HG03135 (cell line): ENCODE measurements around the gene APRT.
"Not testable (repeated sequence)": the region's sequence is repeated elsewhere in the genome, so short reads cannot be mapped to it uniquely, and the experiment has no call there.

Experiments
- ATAC-seq: cut with Tn5 transposase; IDR thresholded peaks from one replicate; pipeline ENCODE4 v1.9.1; 2021; ENCODE audit warnings: mild to moderate bottlenecking, moderate library complexity; ENCODE audit not compliant: unreplicated experiment

The APRT gene

DNA sequence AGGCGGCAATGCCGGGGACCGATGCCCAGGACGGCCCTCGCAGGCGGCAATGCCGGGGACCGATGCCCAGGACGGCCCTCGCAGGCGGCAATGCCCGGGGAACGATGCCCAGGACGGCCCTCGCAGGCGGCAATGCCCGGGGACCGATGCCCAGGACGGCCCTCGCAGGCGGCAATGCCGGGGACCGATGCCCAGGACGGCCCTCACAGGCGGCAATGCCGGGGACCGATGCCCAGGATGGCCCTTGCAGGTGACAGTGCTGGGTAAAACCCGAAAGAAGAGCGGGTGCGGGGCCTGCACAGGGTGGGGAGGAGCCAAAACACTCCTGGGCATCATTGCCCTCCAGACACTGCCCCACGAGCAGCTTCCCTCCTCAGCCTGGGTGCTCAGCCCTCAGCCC is 11.9 kb upstream of the APRT start:
- ATAC-seq, result not testable (repeated sequence)

- no peak for ATAC-seq
Measured at GRCh38 chr16:88822281-88823040, 10.7 kb upstream of the APRT start.

DNA sequence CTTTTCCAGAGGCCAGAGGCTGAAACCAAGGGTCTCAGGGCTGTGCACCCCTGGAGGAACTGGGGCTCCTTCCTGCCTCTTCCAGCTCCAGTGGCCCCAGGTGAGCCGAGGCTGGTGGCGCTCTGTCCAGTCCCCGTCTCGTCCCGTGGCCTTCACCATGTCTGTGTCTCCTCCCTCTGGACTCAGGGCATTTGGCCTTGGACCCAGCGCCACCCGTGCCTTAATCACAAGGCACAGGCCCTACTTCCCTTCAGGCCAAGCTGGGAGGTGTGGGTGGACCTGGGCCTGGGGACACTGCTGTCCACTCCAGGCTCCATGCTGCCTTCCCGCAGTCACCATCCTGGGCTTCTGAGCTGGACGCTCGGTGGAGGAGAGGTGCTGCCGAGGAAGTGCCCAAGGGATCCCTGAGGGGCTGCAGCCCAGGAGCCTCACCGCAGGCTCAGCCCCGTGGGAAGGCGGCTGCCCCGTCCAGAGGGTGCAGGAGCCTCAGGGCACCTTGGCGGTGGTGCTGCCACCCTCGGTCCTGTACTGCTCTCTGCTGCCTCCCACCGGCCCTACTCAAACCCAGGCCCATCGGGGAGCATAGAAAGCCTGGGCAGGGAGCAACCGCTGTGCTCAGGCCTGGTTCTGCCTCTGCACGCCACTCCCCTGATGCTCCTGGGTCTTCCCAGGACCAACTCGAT is 9.6 kb upstream of the APRT start:
- no peak for ATAC-seq

DNA sequence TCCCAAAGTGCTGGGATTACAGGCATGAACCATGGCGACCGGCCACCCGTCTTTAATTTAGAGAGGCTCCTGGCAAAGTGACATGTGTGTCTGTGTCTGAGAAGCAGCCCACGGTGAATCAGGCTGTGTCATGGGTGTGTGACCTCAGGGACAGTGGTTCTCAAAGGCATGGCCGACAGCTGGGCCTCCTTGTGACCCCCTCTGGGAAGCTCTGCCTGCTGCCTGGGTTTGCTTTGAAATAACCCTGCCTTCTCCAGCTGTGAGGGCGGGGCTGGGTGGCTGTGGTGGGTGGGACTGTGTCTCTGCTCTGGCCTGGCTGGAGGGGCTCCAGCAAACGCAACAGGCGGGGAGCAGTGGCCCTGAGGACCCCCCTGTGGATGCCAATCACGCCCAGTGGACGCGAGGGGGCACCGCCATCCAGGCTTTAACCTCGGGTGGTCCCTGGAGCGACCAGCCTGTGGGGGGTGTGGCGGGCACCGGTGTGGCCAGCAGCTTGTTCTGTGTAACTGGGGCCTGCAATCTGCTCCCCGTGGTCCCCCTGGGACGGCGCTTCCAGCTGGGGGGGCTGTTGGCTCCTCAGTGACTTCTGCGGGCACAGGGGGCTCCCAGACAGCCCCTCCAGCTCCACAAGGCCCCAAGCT is 8.8 kb upstream of the APRT start:
- no peak for ATAC-seq

- no peak for ATAC-seq
Measured at GRCh38 chr16:88819126-88819525, 7.4 kb upstream of the APRT start.

DNA sequence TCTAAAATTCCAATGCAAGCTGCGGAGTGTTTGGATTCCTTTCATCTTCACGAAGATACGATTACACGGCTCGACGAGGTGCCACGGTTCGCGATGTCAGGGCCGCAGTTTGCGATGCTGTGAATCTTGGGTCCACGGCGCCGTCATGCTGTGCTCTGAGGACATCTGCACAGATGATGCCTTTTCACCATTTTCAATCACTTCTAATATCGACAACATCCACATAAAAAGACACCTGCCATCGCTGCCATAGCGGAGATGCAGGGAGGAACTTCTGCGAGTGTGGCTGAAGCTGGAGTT is 6.8 kb upstream of the APRT start:
- ATAC-seq, result no peak

- ATAC-seq, result no peak
Measured at GRCh38 chr16:88817785-88818574, 6.3 kb upstream of the APRT start.

DNA sequence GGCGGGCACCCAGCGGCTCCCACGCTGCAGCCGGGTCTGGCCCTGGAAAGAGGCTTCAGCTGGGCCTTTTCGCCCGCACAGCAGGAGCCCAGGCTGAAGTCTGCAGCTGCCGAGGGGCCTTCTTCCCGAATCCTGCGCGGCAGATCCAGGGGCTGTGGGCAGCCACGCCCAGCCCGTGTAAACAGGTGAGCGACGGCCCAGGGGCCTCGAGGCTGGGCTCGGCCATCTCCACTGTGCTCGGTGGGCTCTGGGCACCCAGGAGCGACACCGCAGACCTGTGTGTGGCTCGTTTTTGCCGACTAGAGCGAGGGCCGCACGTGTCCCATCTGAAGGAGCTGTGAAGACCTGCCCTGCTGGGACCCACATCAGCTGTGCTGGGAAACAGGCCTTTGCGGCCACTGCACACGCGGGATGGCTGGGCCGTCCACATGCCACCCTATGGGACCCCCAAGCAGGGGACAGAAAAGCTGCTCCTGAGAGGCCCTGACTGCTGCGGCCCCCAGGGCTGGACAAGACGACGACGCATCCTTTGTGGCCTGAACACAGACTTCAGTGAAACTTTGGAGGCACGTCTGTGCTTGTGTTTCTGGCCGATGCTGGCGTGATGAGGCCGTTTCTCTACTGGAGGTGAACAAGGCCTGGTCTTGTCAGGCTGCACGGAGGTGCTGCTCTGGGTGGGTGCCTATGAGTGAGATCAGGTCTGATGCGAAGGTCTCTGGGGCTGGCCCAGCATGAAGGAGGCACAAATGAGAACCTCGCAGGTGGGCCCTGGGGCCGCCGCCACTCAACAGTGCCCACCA is 5.2 kb upstream of the APRT start:
- no peak for ATAC-seq

- ATAC-seq, result no peak
Measured at GRCh38 chr16:88815901-88816589, 4.3 kb upstream of the APRT start.

GRCh38 chr16:88815227-88815626 is 3.5 kb upstream of the APRT start:
- no peak for ATAC-seq

DNA sequence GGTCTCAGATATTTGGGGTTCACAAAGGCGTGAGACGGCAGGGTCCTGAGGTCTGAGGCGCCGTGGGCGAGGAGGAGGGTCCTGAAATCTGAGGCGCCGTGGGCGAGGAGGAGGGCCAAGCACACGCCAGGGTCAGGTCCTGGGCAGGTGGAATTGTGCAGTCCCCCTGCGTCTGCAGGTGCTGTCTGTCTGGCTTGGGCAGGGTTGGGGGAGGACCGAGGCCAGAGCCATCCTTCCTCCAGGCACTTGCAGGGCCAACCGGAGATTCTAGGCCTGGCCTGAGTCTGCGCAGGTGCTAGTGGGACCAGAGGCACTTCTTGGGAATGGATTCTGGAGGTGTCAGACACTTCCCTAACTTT is 2.4 kb upstream of the APRT start:
- ATAC-seq, result no peak

DNA sequence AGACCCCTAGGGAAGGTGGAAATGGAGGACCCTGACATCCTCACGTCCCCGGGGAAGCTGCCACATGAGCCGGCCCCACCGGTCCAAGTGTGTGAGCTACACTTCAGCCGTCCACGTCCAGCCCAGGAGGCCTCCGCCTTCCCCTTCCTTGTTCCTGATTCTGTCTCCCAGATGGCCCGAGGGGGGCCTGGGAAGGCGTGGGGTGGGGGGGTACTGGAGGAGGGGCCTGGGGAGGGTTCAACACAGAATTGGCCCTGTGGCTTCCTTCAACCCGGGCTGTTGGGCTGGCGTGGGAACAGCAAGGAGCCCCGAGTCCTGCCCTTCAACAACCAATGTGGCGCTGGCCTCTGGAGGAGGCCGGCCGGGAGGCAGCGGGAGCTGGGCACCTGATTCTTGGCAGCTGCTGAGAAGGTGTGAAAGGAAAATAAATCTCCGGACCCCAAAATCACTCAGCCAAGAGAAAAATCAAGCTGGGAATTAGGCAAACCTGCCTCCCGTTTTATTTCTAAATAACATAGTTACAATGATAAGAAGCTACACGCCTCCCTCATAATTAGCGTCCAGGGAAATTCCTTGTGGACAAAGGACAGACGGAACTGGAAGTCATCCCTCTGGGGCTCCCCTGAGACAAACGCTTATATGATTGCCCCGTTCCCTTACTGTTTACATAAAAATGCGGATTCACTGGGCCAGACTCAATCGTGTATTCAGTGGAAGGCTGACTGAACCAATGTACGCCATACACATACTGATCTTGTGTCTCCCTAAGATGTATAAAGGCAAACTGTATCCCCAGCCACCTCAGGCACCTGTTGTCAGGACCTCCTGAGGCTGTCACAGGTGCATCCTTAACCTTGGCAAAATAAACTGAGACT is 1.8 kb upstream of the APRT start:
- ATAC-seq, result no peak

- ATAC-seq, result no peak
Measured at GRCh38 chr16:88812513-88813268, 963 bp upstream of the APRT start.

- peak; percentile 47 for ATAC-seq
Measured at GRCh38 chr16:88810912-88811768, 588 bp downstream of the APRT start.

DNA sequence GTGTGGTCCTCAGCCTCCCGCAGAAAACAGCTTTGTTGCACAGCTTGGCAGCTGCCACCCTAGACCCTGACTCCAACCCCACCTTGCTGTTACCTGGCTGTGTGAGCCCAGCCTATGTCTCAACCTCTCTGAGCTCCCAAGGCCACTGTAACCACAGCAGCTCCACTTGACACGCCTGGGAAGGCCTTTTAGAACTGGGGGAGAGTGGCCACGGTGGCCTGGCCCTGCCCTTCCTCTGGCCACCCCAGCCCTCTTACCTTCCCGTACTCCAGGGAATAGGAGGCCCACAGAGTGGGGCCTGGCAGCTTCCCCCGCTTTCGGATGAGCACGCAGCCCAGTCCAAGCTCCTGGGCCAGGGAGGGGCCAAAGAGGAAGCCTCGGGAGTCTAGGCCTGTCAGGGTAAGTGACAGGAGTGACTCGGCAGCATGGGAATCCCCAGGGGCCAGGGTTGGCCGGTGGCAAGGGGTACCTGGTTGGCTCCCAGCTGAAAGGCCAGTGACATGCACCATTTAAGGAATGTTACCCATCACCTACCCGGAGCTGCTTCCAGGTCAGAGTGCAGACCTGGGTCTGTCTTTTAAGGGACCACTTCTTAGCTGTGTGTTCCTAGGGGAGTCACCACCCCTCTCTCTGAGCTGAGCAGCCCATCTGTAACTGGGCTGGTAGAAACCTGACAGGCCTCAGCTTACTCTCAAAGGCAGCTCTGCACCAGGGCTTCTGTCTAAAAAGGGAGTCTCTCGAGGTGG is 1.4 kb downstream of the APRT start:
- ATAC-seq, result no peak

- no peak for ATAC-seq
Measured at GRCh38 chr16:88809676-88810165, 2.0 kb downstream of the APRT start.
